ENCODE measurements around the gene RHBDL3.

RHBDL3 gene

GRCh38 chr17:32256012-32256700, 9.5 kb upstream of the RHBDL3 start:
- DNase-seq (no peak), ATAC-seq (ENCODE audit: insufficient read depth, low read depth) (no peak)
- TF ChIP-seq CTCF (IDR thresholded peaks at IDR 0.05; ENCODE audit: borderline replicate concordance, extremely low read depth, low read length, poor library complexity, severe bottlenecking) (no peak), EZH2 (IDR thresholded peaks at IDR 0.05; ENCODE audit: borderline replicate concordance, low read depth, low read length, severe bottlenecking) (no peak)

GRCh38 chr17:32256701-32257019, 9.0 kb upstream of the RHBDL3 start:
- H3K27ac ChIP-seq (ENCODE audit: low read length) = no peak overlapping the region
- H3K4me1 ChIP-seq (ENCODE audit: insufficient read depth, low read length) = no peaks in the 10 kb centered on the region
- no peaks in the 10 kb centered on the region for H3K9me3 ChIP-seq (ENCODE audit: insufficient read depth, low read length, severe bottlenecking)
- H3K4me3 ChIP-seq (ENCODE audit: low read depth in 1 of 2, low read length in 2 of 2) = no peak overlapping the region
- ATAC-seq (ENCODE audit: insufficient read depth, low read depth) (no peak), DNase-seq (no peak)
- no peaks in the 10 kb centered on the region for H4K20me1 ChIP-seq (ENCODE audit: insufficient read depth, low read length)
- TF ChIP-seq CTCF (IDR thresholded peaks at IDR 0.05; ENCODE audit: borderline replicate concordance, extremely low read depth, low read length, poor library complexity, severe bottlenecking) (no peak), EZH2 (IDR thresholded peaks at IDR 0.05; ENCODE audit: borderline replicate concordance, low read depth, low read length, severe bottlenecking) (no peak)
- no peak overlapping the region for H3K9ac ChIP-seq (ENCODE audit: low read depth, low read length)
- H3K27me3 ChIP-seq (ENCODE audit: insufficient read depth, low read length, poor library complexity) = peaks cover 4% of the 10 kb centered on the region
- H3K79me2 ChIP-seq (ENCODE audit: insufficient read depth, low read length) = no peaks in the 10 kb centered on the region
- H3K36me3 ChIP-seq (ENCODE audit: insufficient read depth, low read length) = no peaks in the 10 kb centered on the region
- no peak overlapping the region for H2AFZ ChIP-seq (ENCODE audit: low read depth, low read length)
- H3K4me2 ChIP-seq (ENCODE audit: insufficient read depth, low read length) = no peak overlapping the region

More at GRCh38 chr17:32256012-32256700, 9.5 kb upstream of the RHBDL3 start:
- no peaks in the 10 kb centered on the region for H3K9me3 ChIP-seq (ENCODE audit: insufficient read depth, low read length, severe bottlenecking)
- H3K9ac ChIP-seq (ENCODE audit: low read depth, low read length) = no peak overlapping the region
- H2AFZ ChIP-seq (ENCODE audit: low read depth, low read length) = no peak overlapping the region
- no peaks in the 10 kb centered on the region for H4K20me1 ChIP-seq (ENCODE audit: insufficient read depth, low read length)
- H3K4me2 ChIP-seq (ENCODE audit: insufficient read depth, low read length) = no peak overlapping the region
- no peaks in the 10 kb centered on the region for H3K36me3 ChIP-seq (ENCODE audit: insufficient read depth, low read length)
- H3K4me1 ChIP-seq (ENCODE audit: insufficient read depth, low read length) = no peaks in the 10 kb centered on the region
- peaks cover 4% of the 10 kb centered on the region for H3K27me3 ChIP-seq (ENCODE audit: insufficient read depth, low read length, poor library complexity)
- H3K27ac ChIP-seq (ENCODE audit: low read length) = no peak overlapping the region
- H3K4me3 ChIP-seq (ENCODE audit: low read depth in 1 of 2, low read length in 2 of 2) = no peak overlapping the region
- H3K79me2 ChIP-seq (ENCODE audit: insufficient read depth, low read length) = no peaks in the 10 kb centered on the region

- H3K36me3 ChIP-seq (ENCODE audit: insufficient read depth, low read length) = no peaks in the 10 kb centered on the region
- H4K20me1 ChIP-seq (ENCODE audit: insufficient read depth, low read length) = no peaks in the 10 kb centered on the region; the same call in 1 of the 2 replicates
- TF ChIP-seq EZH2 (IDR thresholded peaks at IDR 0.05; ENCODE audit: borderline replicate concordance, low read depth, low read length, severe bottlenecking) = no peak
- TF ChIP-seq CTCF (IDR thresholded peaks at IDR 0.05; ENCODE audit: borderline replicate concordance, extremely low read depth, low read length, poor library complexity, severe bottlenecking) = no peak
- ATAC-seq (ENCODE audit: insufficient read depth, low read depth) = no peak
- DNase-seq = no peak
- H3K27ac ChIP-seq (ENCODE audit: low read length) = no peak overlapping the region
- H3K79me2 ChIP-seq (ENCODE audit: insufficient read depth, low read length) = no peaks in the 10 kb centered on the region
- peaks cover 12% of the 10 kb centered on the region for H3K27me3 ChIP-seq (ENCODE audit: insufficient read depth, low read length, poor library complexity)
- no peak overlapping the region for H2AFZ ChIP-seq (ENCODE audit: low read depth, low read length)
- no peak overlapping the region for H3K4me3 ChIP-seq (ENCODE audit: low read depth in 1 of 2, low read length in 2 of 2)
- H3K4me2 ChIP-seq (ENCODE audit: insufficient read depth, low read length) = no peak overlapping the region
- H3K9ac ChIP-seq (ENCODE audit: low read depth, low read length) = no peak overlapping the region
- no peaks in the 10 kb centered on the region for H3K4me1 ChIP-seq (ENCODE audit: insufficient read depth, low read length)
- H3K9me3 ChIP-seq (ENCODE audit: insufficient read depth, low read length, severe bottlenecking) = no peaks in the 10 kb centered on the region
Observed at GRCh38 chr17:32258383-32259140, 7.1 kb upstream of the RHBDL3 start.

Data from DND-41 (cell line).